GM10248 (cell line): ENCODE measurements around the gene MMP2.

Experiments
- CTCF ChIA-PET: fragments of 300-600 bp; sonication (Branson Sonifier 250); formaldehyde crosslinking; extraction: SDS; loops from one replicate; lab custom pipeline; 2021; ENCODE audit warnings: antibody characterized with exemption; lab: Yijun Ruan, JAX
- POLR2A ChIA-PET: fragments of 350-650 bp; sonication (Branson Sonifier 250); formaldehyde crosslinking; extraction: SDS; loops from one replicate; lab custom pipeline; 2020; ENCODE audit warnings: antibody characterized with exemption; lab: Yijun Ruan, JAX
- DNase-seq: peaks from one replicate; pipeline ENCODE4 v3.0.0; 2012; ENCODE audit errors: extremely low spot score
- CTCF ChIP-seq: IDR thresholded peaks from 2 replicates; pipeline ENCODE4 v1.5.1; 2012; ENCODE audit warnings: mild to moderate bottlenecking, low read depth; ENCODE audit errors: extremely low read depth, missing control alignments, control extremely low read depth

Gene MMP2

GRCh38 chr16:55478827-55479429 is at the start of gene MMP2:
Gene MMP2 (plus strand): TSS chr16:55479198. CDS start chr16:55479480, 282 bp downstream.
- no peak for DNase-seq
- TF ChIP-seq CTCF, result no peak
- ChIA-PET POLR2A (no interaction called here), CTCF (no interaction called here)

- TF ChIP-seq CTCF, result no peak
- CTCF ChIA-PET, result interaction anchor here (0.8 to 1.3 kb wide), 2 partner anchors 13 to 32 kb away, joined by 3 to 5 read pairs; no protein-coding TSS in a partner anchor
Measured at GRCh38 chr16:55433030-55433429, 46.0 kb upstream of the MMP2 start.

GRCh38 chr16:55433535-55433934 is 45.5 kb upstream of the MMP2 start:
- POLR2A ChIA-PET, result no interaction called here
- CTCF ChIA-PET, result no interaction called here
- TF ChIP-seq CTCF, result no peak
- DNase-seq, result no peak

More at GRCh38 chr16:55433030-55433429, 46.0 kb upstream of the MMP2 start:
- no peak for DNase-seq
- POLR2A ChIA-PET, result no interaction called here

- ChIA-PET POLR2A (no interaction called here), CTCF (interaction anchor here (2.2 kb wide), 1 partner anchor 11 kb away, joined by 11 read pairs; no protein-coding TSS in a partner anchor)
- TF ChIP-seq CTCF, result no peak
- no peak for DNase-seq
Measured at GRCh38 chr16:55434000-55434399, 45.0 kb upstream of the MMP2 start.

GRCh38 chr16:55435387-55435786 is 43.6 kb upstream of the MMP2 start:
- CTCF ChIA-PET, result interaction anchor here (1.2 to 2.2 kb wide), 4 partner anchors 8 to 30 kb away, joined by 3 to 11 read pairs (median 6); no protein-coding TSS in a partner anchor
- no peak for DNase-seq
- no peak for TF ChIP-seq CTCF
- POLR2A ChIA-PET, result no interaction called here

- POLR2A ChIA-PET, result no interaction called here
- CTCF ChIA-PET, result interaction anchor here (1.0 kb wide), 1 partner anchor 80 kb away, joined by 3 read pairs; no protein-coding TSS in a partner anchor
- no peak for DNase-seq
- no peak for TF ChIP-seq CTCF
Measured at GRCh38 chr16:55436587-55436986, 42.4 kb upstream of the MMP2 start.

- ChIA-PET POLR2A (no interaction called here), CTCF (no interaction called here)
- no peak for DNase-seq
- TF ChIP-seq CTCF, result no peak
Measured at GRCh38 chr16:55437625-55438024, 41.4 kb upstream of the MMP2 start.
